Gastrocnemius medialis (tissue), 4 donors: ENCODE data around the gene RSBN1L. TPM values are rescaled to one million over a fixed set of nuclear protein-coding genes. Genes with fewer than 3 reads are reported as not detected.
"Not testable (repeated sequence)": the region's sequence is repeated elsewhere in the genome, so short reads cannot be mapped to it uniquely, and the experiment has no call there.

ENCODE experiments used
- ATAC-seq, 2 donors: fragments of 150-250 bp; one replicate each; pipeline ENCODE4 v1.9.1; 2016
- DNase-seq, 2 donors: peaks; one replicate each; pipeline ENCODE4 v3.0.0-alpha.2; 2019
- H3K27ac ChIP-seq, 4 donors: fragments of 200-600 bp; sonication (generic); 1 replicate in 1 of 4; 2 replicates in 3 of 4; pipeline ENCODE4 v1.5.1; 2016 to 2018; ENCODE audit warnings: mild to moderate bottlenecking in 2 of 4, moderate library complexity in 1 of 4
- H3K27me3 ChIP-seq, 3 donors: fragments of 200-600 bp; sonication (generic) in 2 of 3; 1 replicate in 1 of 3; 2 replicates in 2 of 3; pipeline versions ENCODE4 v1.5.1 to v1.6.0; 2016 to 2019; ENCODE audit warnings: mild to moderate bottlenecking in 1 of 3, moderate library complexity in 1 of 3
- H3K36me3 ChIP-seq, 2 donors: fragments of 200-600 bp; sonication (generic) in 1 of 2; one replicate each; pipeline ENCODE4 v1.5.1; 2017 to 2018
- H3K4me1 ChIP-seq, 2 donors: fragments of 200-600 bp; sonication (generic) in 1 of 2; one replicate each; pipeline ENCODE4 v1.5.1; 2016 to 2017; ENCODE audit warnings: mild to moderate bottlenecking in 2 of 2
- H3K4me3 ChIP-seq, 4 donors: fragments of 200-600 bp; sonication (generic) in 3 of 4; 1 replicate in 1 of 4; 2 replicates in 3 of 4; pipeline ENCODE4 v1.5.1; 2016 to 2019; ENCODE audit warnings: mild to moderate bottlenecking in 2 of 4
- H3K9me3 ChIP-seq, 3 donors: fragments of 200-600 bp; sonication (generic) in 2 of 3; 1 replicate in 1 of 3; 2 replicates in 2 of 3; pipeline ENCODE4 v1.5.1; 2016 to 2019
- CTCF ChIP-seq, 5 experiments: fragments of 450-650 bp in 3 of 5; fragments of 200-600 bp in 2 of 5; sonication (generic) in 2 of 5; IDR thresholded peaks in 4 of 5; conservative IDR thresholded peaks in 1 of 5; 1 replicate in 4 of 5; 2 replicates in 1 of 5; pipeline ENCODE4 v1.5.1; 2016 to 2019; ENCODE audit warnings: antibody characterized with exemption in 5 of 5, mild to moderate bottlenecking in 3 of 5, moderate library complexity in 3 of 5
- POLR2A ChIP-seq, 2 donors: fragments of 450-650 bp; IDR thresholded peaks; one replicate each; pipeline ENCODE4 v1.6.1; 2017; ENCODE audit warnings: antibody characterized with exemption in 2 of 2, mild to moderate bottlenecking in 2 of 2, moderate library complexity in 2 of 2
- in situ Hi-C, 4 donors: fragments of 200-750 bp; cut with MboI; loops; one replicate each; pipeline versions ENCODE4 v1.15.0 to v1.8.0; 2017; ENCODE audit warnings: low sequenced_read_pairs in 4 of 4
- intact Hi-C: fragments of 100-400 bp; cut with DNase I; formaldehyde crosslinking; loops from one replicate; pipeline ENCODE4 v1.15.1; 2023; ENCODE audit warnings: low total_unique reads
- total RNA-seq, 4 donors: library from RNA; depleted of rRNA; stranded (reverse); fragments of >200 nt; gene quantifications; one replicate each; pipeline versions ENCODE4 v1.1.0 to v1.2.3, GENCODE V29; 2016

RSBN1L gene
- total RNA-seq, 4 donors from 2014 or later: 5.1 to 11.7 (median 8.7) TPM

- no peak overlapping the region for H3K4me3 ChIP-seq
- H3K27ac ChIP-seq: no peak overlapping the region
- no peaks in the 10 kb centered on the region for H3K9me3 ChIP-seq
- intact Hi-C loops: no loop called here
- H3K36me3 ChIP-seq: no peaks in the 10 kb centered on the region
- in situ Hi-C loops: no loop called here
- peaks cover 5 to 10% of the 10 kb centered on the region in 2 donors for H3K4me1 ChIP-seq
- TF ChIP-seq POLR2A (IDR thresholded peaks at IDR 0.05) (no peak), CTCF (IDR thresholded peaks at IDR 0.05 in 4 of 5, conservative IDR thresholded peaks at IDR 0.05 in 1 of 5) (no peak)
- no peak for DNase-seq
- no peak for ATAC-seq
- no peaks in the 10 kb centered on the region for H3K27me3 ChIP-seq
These were observed 86.1 kb downstream of the RSBN1L start for GRCh38 chr7:77782383-77782782.

- Histone ChIP-seq H3K36me3 (no peaks in the 10 kb centered on the region), H3K9me3 (no peaks in the 10 kb centered on the region), H3K4me1 (peaks cover 5 to 10% of the 10 kb centered on the region in 2 donors), H3K27me3 (no peaks in the 10 kb centered on the region), H3K27ac (no peak overlapping the region), H3K4me3 (no peak overlapping the region)
- TF ChIP-seq POLR2A (IDR thresholded peaks at IDR 0.05) (no peak), CTCF (IDR thresholded peaks at IDR 0.05 in 4 of 5, conservative IDR thresholded peaks at IDR 0.05 in 1 of 5) (no peak)
- in situ Hi-C loops (no loop called here), intact Hi-C loops (no loop called here)
- DNase-seq: no peak
- ATAC-seq: no peak
These were observed 86.9 kb downstream of the RSBN1L start for GRCh38 chr7:77783111-77783510.

GRCh38 chr7:77783545-77783944, 87.3 kb downstream of the RSBN1L start:
- intact Hi-C loops (no loop called here), in situ Hi-C loops (no loop called here)
- no peaks in the 10 kb centered on the region for H3K9me3 ChIP-seq
- H3K36me3 ChIP-seq: no peaks in the 10 kb centered on the region
- no peak overlapping the region for H3K4me3 ChIP-seq
- no peak for DNase-seq
- no peaks in the 10 kb centered on the region for H3K27me3 ChIP-seq
- no peak overlapping the region for H3K27ac ChIP-seq
- peaks cover 5 to 7% of the 10 kb centered on the region in 2 donors for H3K4me1 ChIP-seq
- no peak for ATAC-seq
- TF ChIP-seq CTCF (IDR thresholded peaks at IDR 0.05 in 4 of 5, conservative IDR thresholded peaks at IDR 0.05 in 1 of 5) (no peak), POLR2A (IDR thresholded peaks at IDR 0.05) (no peak)

GRCh38 chr7:77784426-77784825, 88.2 kb downstream of the RSBN1L start:
- H3K27ac ChIP-seq, H3K4me3 ChIP-seq, intact Hi-C loops, H3K36me3 ChIP-seq, H3K27me3 ChIP-seq, H3K9me3 ChIP-seq, DNase-seq, H3K4me1 ChIP-seq, in situ Hi-C loops, ATAC-seq: not testable (repeated sequence)

- no peak overlapping the region for H3K27ac ChIP-seq
- no peaks in the 10 kb centered on the region for H3K9me3 ChIP-seq
- intact Hi-C loops: no loop called here
- H3K4me1 ChIP-seq: no peaks in the 10 kb centered on the region
- in situ Hi-C loops: no loop called here
- H3K36me3 ChIP-seq: no peaks in the 10 kb centered on the region
- no peak overlapping the region for H3K4me3 ChIP-seq
- DNase-seq (no peak), ATAC-seq (no peak)
- TF ChIP-seq POLR2A (IDR thresholded peaks at IDR 0.05) (no peak), CTCF (IDR thresholded peaks at IDR 0.05 in 4 of 5, conservative IDR thresholded peaks at IDR 0.05 in 1 of 5) (no peak)
- H3K27me3 ChIP-seq: no peaks in the 10 kb centered on the region
These were observed 89.8 kb downstream of the RSBN1L start for GRCh38 chr7:77786018-77786417.
